Small intestine (tissue), 7 donors: Measurements from ENCODE around the gene STON1. TPM values are rescaled to one million over a fixed set of nuclear protein-coding genes. Genes with fewer than 3 reads are reported as not detected.
A peak's percentile ranks its signal among the peaks of the same experiment; 100 is the strongest.

Source experiments
- DNase-seq, 2 donors: peaks; one replicate each; pipeline versions ENCODE4 v3.0.0 to v3.0.0-alpha.2; 2013
- FAIRE-seq: peaks from 2 replicates; lab custom pipeline; 2012; peaks lifted over from hg19 to GRCh38; lab: Jason Lieb, UNC
- H3K27ac ChIP-seq, 3 donors: one replicate each; pipeline ENCODE4 v1.5.1; 2013; ENCODE audit warnings: low read length in 2 of 3, mild to moderate bottlenecking in 2 of 3, control low read depth in 1 of 3, inconsistent platforms in 1 of 3, low read depth in 1 of 3, moderate library complexity in 1 of 3
- H3K27me3 ChIP-seq, 3 donors: one replicate each; pipeline ENCODE4 v1.6.1; 2013; ENCODE audit warnings: low read length in 3 of 3, inconsistent platforms in 1 of 3; ENCODE audit not compliant: control insufficient read depth in 3 of 3, insufficient read depth in 3 of 3
- H3K36me3 ChIP-seq, 3 donors: one replicate each; pipeline ENCODE4 v1.6.1; 2013; ENCODE audit warnings: low read length in 3 of 3, inconsistent platforms in 1 of 3, low read depth in 1 of 3, mild to moderate bottlenecking in 1 of 3, moderate library complexity in 1 of 3; ENCODE audit not compliant: control insufficient read depth in 3 of 3, insufficient read depth in 2 of 3
- H3K4me1 ChIP-seq, 3 donors: one replicate each; pipeline ENCODE4 v1.6.1; 2013; ENCODE audit warnings: low read length in 2 of 3, inconsistent platforms in 1 of 3, low read depth in 1 of 3, mild to moderate bottlenecking in 1 of 3, moderate library complexity in 1 of 3; ENCODE audit not compliant: control insufficient read depth in 3 of 3, insufficient read depth in 2 of 3
- H3K4me3 ChIP-seq, 3 donors: one replicate each; pipeline ENCODE4 v1.5.1; 2013; ENCODE audit warnings: low read length in 3 of 3, control low read depth in 1 of 3, inconsistent platforms in 1 of 3, low read depth in 1 of 3, mild to moderate bottlenecking in 1 of 3, moderate library complexity in 1 of 3
- H3K9me3 ChIP-seq, 2 donors: one replicate each; pipeline ENCODE4 v1.6.1; 2013; ENCODE audit warnings: low read depth in 1 of 2, low read length in 1 of 2; ENCODE audit not compliant: control insufficient read depth in 2 of 2, insufficient read depth in 1 of 2
- whole genome bisulfite sequencing, 3 donors: extraction: QIAGEN DNeasy Blood & Tissue Kit; methylation state at CpG; one replicate each; pipeline ENCODE4 v1.1.7; 2013; 5-methylcytosine and 5-hydroxymethylcytosine counted together
- polyA plus RNA-seq, 4 donors: library from polyadenylated mRNA; stranded (reverse) in 3 of 4; unstranded in 1 of 4; fragments of 200-250 nt in 3 of 4; fragments of 120-200 nt in 1 of 4; gene quantifications; one replicate each; pipeline versions ENCODE4 v1.2.1 to v1.2.3, GENCODE V29; 2013
- donor health status: healthy with polysubstance abuse.
- donor health status: control.
- donor health status: control.
- donor health status: Bipolar disorder and iron deficiency.
- donor health status: healthy.

Gene STON1
- polyA plus RNA-seq, 4 donors = 0.45 to 4.7 (median 2.5) TPM

DNA sequence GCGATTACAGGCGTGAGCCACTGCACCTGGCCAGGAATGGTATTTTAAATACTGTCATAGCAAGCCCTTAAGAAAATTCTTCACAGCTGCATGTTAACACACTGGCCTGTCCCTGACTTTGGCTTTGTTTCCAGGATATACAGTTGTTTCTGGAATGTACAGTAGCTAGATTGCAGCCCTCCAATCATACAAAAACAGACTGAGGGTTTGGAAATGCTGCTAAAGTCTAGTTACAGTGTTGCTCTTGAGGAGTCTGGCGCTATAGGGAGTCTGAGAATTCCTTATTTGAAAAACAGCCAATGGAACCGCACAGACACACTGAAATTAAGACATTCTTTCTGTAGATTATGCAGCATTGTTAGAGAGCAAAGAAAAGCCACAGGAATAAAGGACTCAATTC is 37.7 kb downstream of the STON1 start:
- Histone ChIP-seq H3K36me3 (no peaks in the 10 kb centered on the region), H3K27me3 (no peaks in the 10 kb centered on the region), H3K9me3 (no peaks in the 10 kb centered on the region), H3K27ac (no peak overlapping the region), H3K4me1 (no peaks in the 10 kb centered on the region), H3K4me3 (no peak overlapping the region)
- FAIRE-seq = no peak
- DNase-seq = no peak
- WGBS, 3 donors = 77 to 89% (median 86%) methylated on average over 4 of the region's 4 CpGs

DNA sequence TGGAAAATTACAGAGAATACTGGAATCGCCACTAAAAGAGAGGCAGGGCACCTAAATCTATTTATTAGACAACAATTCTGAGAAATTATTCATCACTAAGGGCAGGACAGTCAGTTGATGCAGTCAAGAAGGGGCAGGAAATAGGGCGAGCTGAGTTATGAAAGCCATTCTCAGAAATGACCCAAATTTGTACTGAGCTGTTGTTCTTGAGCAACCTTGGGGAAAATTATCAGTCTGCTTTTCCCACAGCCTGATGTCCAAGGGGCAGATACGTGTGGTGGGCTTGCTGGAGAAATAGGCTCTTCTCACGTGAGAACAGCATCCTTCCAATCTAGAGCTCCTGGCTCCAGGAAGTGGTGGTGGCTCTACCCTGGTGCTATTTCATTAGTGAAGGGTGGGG is 38.6 kb downstream of the STON1 start:
- WGBS, 3 donors = 55 to 78% (median 66%) methylated on average over 4 of the region's 4 CpGs

DNA sequence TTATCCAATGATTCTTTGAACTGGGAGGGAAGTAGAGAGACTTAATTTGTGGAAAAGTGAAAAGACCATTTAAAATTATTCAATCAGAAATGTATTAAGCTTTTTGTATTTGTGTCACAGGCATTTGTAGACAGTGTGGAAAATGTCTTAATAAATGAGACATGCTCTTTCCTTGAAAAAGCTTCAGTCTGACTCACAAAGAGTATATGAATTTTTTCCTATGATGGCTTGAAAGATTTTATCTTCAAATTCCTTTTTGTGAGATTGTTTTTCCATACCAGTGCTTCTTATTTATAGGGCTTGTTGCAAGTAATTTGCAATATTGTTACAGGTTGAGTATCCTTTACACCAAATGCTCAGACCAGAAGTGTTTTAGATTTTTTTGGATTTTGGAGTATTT is 39.5 kb downstream of the STON1 start:
- H3K27me3 ChIP-seq = no peaks in the 10 kb centered on the region
- no peak for DNase-seq
- no peaks in the 10 kb centered on the region for H3K36me3 ChIP-seq
- no peaks in the 10 kb centered on the region for H3K9me3 ChIP-seq
- FAIRE-seq = no peak
- no peak overlapping the region for H3K27ac ChIP-seq
- H3K4me1 ChIP-seq = no peaks in the 10 kb centered on the region
- no peak overlapping the region for H3K4me3 ChIP-seq

More for the DNA sequence above, 38.6 kb downstream of the STON1 start:
- no peaks in the 10 kb centered on the region for H3K9me3 ChIP-seq
- H3K27me3 ChIP-seq = no peaks in the 10 kb centered on the region
- no peak overlapping the region for H3K4me3 ChIP-seq
- DNase-seq = no peak
- no peaks in the 10 kb centered on the region for H3K36me3 ChIP-seq
- FAIRE-seq = no peak
- no peaks in the 10 kb centered on the region for H3K4me1 ChIP-seq
- peak overlapping the region in 1 of 3 donors; percentile 27 for H3K27ac ChIP-seq

DNA sequence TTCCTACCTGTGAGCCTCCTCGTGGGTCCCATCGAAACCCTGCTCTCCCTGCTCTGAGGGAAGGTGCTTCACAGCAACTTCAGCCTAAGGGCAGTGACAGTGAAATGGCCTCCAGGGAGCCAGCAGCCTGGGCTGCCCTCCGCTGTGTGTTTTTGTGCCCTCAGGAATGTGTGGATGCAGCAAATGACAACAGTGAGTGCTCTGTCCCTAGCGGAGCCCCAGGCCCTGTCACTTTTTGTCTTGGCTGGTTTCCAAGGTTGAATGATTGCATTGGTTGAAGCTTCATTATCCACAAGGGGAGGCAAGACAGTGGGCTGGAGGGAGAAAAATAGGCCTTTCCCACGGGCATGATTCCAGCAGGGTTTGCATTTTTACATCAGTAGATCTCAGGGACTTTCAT is 42.9 kb downstream of the STON1 start:
- Histone ChIP-seq H3K27me3 (no peaks in the 10 kb centered on the region), H3K4me1 (no peaks in the 10 kb centered on the region), H3K27ac (no peak overlapping the region), H3K36me3 (no peaks in the 10 kb centered on the region), H3K4me3 (no peak overlapping the region), H3K9me3 (no peaks in the 10 kb centered on the region)
- DNase-seq (no peak), FAIRE-seq (no peak)
- WGBS, 3 donors = 71 to 73% (median 72%) methylated on average over 5 of the region's 5 CpGs

DNA sequence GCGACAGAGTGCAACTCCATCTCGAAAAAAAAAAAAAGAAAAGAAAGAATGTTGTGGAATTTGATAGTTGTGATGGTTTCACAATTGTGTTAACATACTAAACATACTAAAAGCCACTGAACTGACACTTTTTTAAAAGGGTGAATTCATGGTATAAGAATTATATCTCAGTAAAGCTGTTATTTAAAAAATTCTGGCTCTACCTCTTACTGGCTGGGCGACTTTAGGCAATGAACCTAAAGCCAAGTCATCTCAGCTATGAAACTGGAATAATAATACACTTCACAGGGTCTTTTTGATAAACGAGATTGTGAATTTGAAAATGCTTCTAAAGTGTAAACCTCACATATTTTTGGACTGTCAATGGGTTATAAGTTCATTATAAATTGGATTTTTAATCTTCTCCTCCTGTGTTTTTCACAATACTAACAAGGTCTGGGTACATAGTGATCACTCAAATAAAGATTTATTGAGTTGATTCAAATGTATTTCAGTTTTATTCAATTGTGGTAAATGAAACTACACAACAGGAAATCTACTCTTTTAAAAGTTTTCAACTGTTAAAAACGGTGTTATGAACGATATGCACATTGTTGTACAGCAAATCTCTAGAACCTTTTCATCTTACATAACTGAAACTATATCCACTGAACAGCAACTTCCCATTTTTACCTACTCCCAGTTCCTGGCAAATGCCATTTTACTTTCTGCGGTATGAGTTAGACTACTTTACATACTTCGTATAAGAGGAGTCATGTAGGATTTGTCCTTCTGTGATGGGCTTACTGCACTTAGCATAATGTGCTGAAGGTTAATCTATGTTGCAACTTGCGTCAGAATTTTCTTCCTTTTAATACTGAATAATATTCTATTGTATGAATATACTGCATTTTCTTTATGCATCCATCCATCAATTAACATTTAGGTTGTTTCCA is 44.7 kb downstream of the STON1 start:
- H3K27me3 ChIP-seq = no peaks in the 10 kb centered on the region
- H3K27ac ChIP-seq = no peak overlapping the region
- no peaks in the 10 kb centered on the region for H3K36me3 ChIP-seq
- no peaks in the 10 kb centered on the region for H3K4me1 ChIP-seq
- FAIRE-seq (no peak), DNase-seq (no peak)
- 67 to 75% (median 72%) methylated on average over 9 of the region's 9 CpGs for WGBS, 3 donors
- no peak overlapping the region for H3K4me3 ChIP-seq
- H3K9me3 ChIP-seq = no peaks in the 10 kb centered on the region

DNA sequence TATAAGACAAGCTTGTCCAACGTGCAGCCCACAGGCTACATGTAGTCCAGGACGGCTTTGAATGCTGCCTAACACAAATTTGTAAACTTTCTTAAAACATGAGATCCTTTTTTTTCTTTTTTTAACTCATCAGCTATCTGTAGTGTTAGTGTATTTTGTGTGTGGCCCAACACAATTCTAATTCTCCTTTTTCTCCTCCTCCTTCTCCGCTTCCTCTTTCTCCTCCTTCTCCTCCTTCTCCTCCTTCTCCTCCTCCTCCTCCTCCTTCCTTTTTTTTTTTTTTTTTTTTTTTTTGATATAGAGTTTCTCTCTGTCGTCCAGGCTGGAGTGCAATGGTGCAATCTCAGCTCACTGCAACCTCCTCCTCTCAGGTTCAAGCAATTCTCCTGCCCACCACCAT is 48.4 kb downstream of the STON1 start:
- no peaks in the 10 kb centered on the region for H3K36me3 ChIP-seq
- H3K27me3 ChIP-seq = no peaks in the 10 kb centered on the region
- no peaks in the 10 kb centered on the region for H3K9me3 ChIP-seq
- FAIRE-seq = no peak
- no peak overlapping the region for H3K27ac ChIP-seq
- no peak for DNase-seq
- H3K4me3 ChIP-seq = no peak overlapping the region
- no peaks in the 10 kb centered on the region for H3K4me1 ChIP-seq
- 77 to 79% (median 78%) methylated on average over 4 of the region's 4 CpGs for WGBS, 3 donors

DNA sequence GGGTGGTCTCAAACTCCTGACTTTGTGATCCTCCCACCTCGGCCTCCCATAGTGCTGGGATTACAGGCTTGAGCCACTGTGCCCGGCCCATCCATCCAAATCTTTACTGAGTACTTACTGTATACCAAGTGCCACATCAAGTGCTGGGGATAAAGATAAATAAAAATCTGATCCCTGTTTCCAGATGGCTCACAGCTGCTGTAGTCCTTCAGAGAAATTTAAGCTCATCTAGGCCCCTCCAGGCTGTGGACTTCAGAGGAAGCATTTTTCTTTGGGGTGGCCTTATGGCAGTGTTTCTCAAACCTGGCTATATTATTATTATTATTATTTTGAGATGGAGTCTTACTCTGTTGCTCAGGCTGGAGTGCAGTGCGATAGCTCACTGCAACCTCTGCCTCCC is 54.0 kb downstream of the STON1 start:
- H3K27ac ChIP-seq = no peak overlapping the region
- no peak overlapping the region for H3K4me3 ChIP-seq
- WGBS, 3 donors = 92 to 95% (median 95%) methylated on average over 3 of the region's 3 CpGs
- no peaks in the 10 kb centered on the region for H3K27me3 ChIP-seq
- no peak for FAIRE-seq
- H3K4me1 ChIP-seq = no peaks in the 10 kb centered on the region
- H3K9me3 ChIP-seq = no peaks in the 10 kb centered on the region
- peaks cover 0 to 3% (median 0%) of the 10 kb centered on the region in 3 donors for H3K36me3 ChIP-seq
- no peak for DNase-seq

DNA sequence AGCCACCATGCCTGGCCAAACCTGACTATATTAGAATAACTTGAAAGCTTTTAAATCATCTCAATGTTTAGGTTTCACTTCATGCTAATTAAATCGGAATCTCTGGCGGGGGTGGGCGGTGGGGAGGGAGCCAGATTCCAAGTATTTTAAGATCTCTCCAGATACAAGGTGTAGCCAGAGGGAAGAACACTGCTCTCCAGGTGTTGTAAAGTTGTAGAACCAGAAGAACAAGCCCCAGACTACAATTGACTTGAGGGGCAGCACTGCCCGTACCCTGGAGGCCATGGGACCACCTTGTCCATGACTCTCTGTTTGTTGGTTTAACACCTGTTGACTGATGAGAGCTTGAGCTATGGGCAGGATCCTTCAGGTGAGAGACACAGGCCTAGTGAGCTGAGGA is 54.6 kb downstream of the STON1 start:
- no peak for FAIRE-seq
- no peak overlapping the region for H3K4me3 ChIP-seq
- H3K36me3 ChIP-seq = peaks cover 0 to 3% (median 0%) of the 10 kb centered on the region in 3 donors
- DNase-seq = no peak
- H3K9me3 ChIP-seq = no peaks in the 10 kb centered on the region
- no peaks in the 10 kb centered on the region for H3K4me1 ChIP-seq
- H3K27ac ChIP-seq = no peak overlapping the region
- 92 to 95% (median 94%) methylated on average over 4 of the region's 4 CpGs for WGBS, 3 donors
- H3K27me3 ChIP-seq = no peaks in the 10 kb centered on the region
